H1 (cell line): ENCODE data around the gene SPATA16. TPM values are rescaled to one million over a fixed set of nuclear protein-coding genes. Genes with fewer than 3 reads are reported as not detected.

Source experiments
- NRF1 ChIP-seq: IDR thresholded peaks from 2 replicates; pipeline ENCODE4 v1.6.1; 2011; ENCODE audit warnings: mild to moderate bottlenecking, low read depth, low read length, improper control_type of control experiment
- POLR2A ChIP-seq, 2 experiments: IDR thresholded peaks; 1 replicate in 1 of 2; 2 replicates in 1 of 2; pipeline ENCODE4 v1.6.1; 2011; ENCODE audit warnings: low read depth in 2 of 2, low read length in 2 of 2, mild to moderate bottlenecking in 2 of 2; ENCODE audit errors: control extremely low read depth in 1 of 2
- SUZ12 ChIP-seq: fragments of 200-600 bp; sonication (generic); IDR thresholded peaks from 2 replicates; pipeline ENCODE4 v1.6.1; 2012; ENCODE audit warnings: mild to moderate bottlenecking, inconsistent platforms, low read length, moderate library complexity, mixed read lengths
- TBP ChIP-seq: IDR thresholded peaks from 2 replicates; pipeline ENCODE4 v1.6.1; 2011; ENCODE audit warnings: low read depth, low read length, improper control_type of control experiment
- USF2 ChIP-seq: IDR thresholded peaks from 2 replicates; pipeline ENCODE4 v1.6.1; 2011; ENCODE audit warnings: low read length, improper control_type of control experiment
- polyA plus RNA-seq, 7 experiments: library from polyadenylated mRNA; depleted of rRNA in 3 of 7; stranded (reverse) in 5 of 7; unstranded in 2 of 7; fragments of >200 nt in 5 of 7; fragments of 200-250 nt in 2 of 7; gene quantifications; 1 replicate in 5 of 7; 2 replicates in 1 of 7; 4 replicates in 1 of 7; pipeline versions ENCODE4 v1.2.1 to v1.2.3, GENCODE V29; 2011 to 2013; ENCODE audit warnings: missing spikeins in 2 of 7, mixed read lengths in 2 of 7
- total RNA-seq: library from RNA; stranded (reverse); fragmentation: NEBNext Ultra II Directional; extraction: Animal tissue kit (Norgen Biotek cat#: 25700); gene quantifications from 2 replicates; pipeline ENCODE4 v1.2.1, GENCODE V29; 2021

SPATA16 gene
- total and polyA plus RNA-seq, 2 of the 8 experiments (the other 6 are each of a cell fraction or from before 2014, with no cell fraction given): 0.05 to 2.7 TPM

- TF ChIP-seq USF2 (no peak), POLR2A (IDR thresholded peaks at IDR 0.05; ENCODE audit: control extremely low read depth in 1 of 2, low read depth in 2 of 2, low read length in 2 of 2) (no peak), NRF1 (no peak), SUZ12 (no peak), TBP (no peak)
Measured at GRCh38 chr3:172980849-172981248, 160.2 kb downstream of the SPATA16 start (continued).
